H9 (cell line): ENCODE measurements around the gene CACNB2. TPM values are rescaled to one million over a fixed set of nuclear protein-coding genes. Genes with fewer than 3 reads are reported as not detected.

Source experiments
- DNase-seq: peaks from one replicate; pipeline ENCODE4 v3.0.0-alpha.2; 2017
- H2AFZ ChIP-seq: one replicate; pipeline ENCODE4 v1.6.1; 2013; ENCODE audit warnings: mild to moderate bottlenecking, low read length, control low read depth, moderate library complexity
- H2AK5ac ChIP-seq: 2 replicates; pipeline ENCODE4 v1.6.1; 2013; ENCODE audit warnings: low read length, control low read depth, mixed read lengths; ENCODE audit not compliant: insufficient read length
- H2BK120ac ChIP-seq: one replicate; pipeline ENCODE4 v1.6.1; 2013; ENCODE audit warnings: low read depth, mild to moderate bottlenecking, low read length, control low read depth, inconsistent platforms; ENCODE audit not compliant: poor library complexity, severe bottlenecking
- H2BK12ac ChIP-seq: 2 replicates; pipeline ENCODE4 v1.6.1; 2013; ENCODE audit warnings: low read length, control low read depth, mixed read lengths, low read depth; ENCODE audit not compliant: insufficient read length
- H2BK15ac ChIP-seq: 2 replicates; pipeline ENCODE4 v1.6.1; 2013; ENCODE audit warnings: low read depth, low read length, control low read depth
- H2BK20ac ChIP-seq: one replicate; pipeline ENCODE4 v1.6.1; 2013; ENCODE audit warnings: low read depth, mild to moderate bottlenecking, low read length, control low read depth, inconsistent platforms; ENCODE audit not compliant: poor library complexity, severe bottlenecking
- H2BK5ac ChIP-seq: 2 replicates; pipeline ENCODE4 v1.6.1; 2013; ENCODE audit warnings: low read length, control low read depth, mixed read lengths; ENCODE audit not compliant: insufficient read length
- H3K14ac ChIP-seq: 2 replicates; pipeline ENCODE4 v1.6.1; 2013; ENCODE audit warnings: low read length, control low read depth; ENCODE audit not compliant: insufficient read depth
- H3K18ac ChIP-seq: 2 replicates; pipeline ENCODE4 v1.6.1; 2013; ENCODE audit warnings: low read depth, mild to moderate bottlenecking, mixed read lengths, low read length, control low read depth; ENCODE audit not compliant: insufficient read length
- H3K23ac ChIP-seq: 2 replicates; pipeline ENCODE4 v1.6.1; 2013; ENCODE audit warnings: low read length, control low read depth, mixed read lengths, low read depth; ENCODE audit not compliant: insufficient read length
- H3K23me2 ChIP-seq: 2 replicates; pipeline ENCODE4 v1.6.1; 2013; ENCODE audit warnings: low read depth, mild to moderate bottlenecking, mixed read lengths, low read length, control low read depth; ENCODE audit not compliant: insufficient read length, poor library complexity, severe bottlenecking
- H3K27ac ChIP-seq: 2 replicates; pipeline ENCODE4 v1.5.1; 2013; ENCODE audit warnings: low read length, control low read depth, mixed read lengths, low read depth; ENCODE audit not compliant: insufficient read length
- H3K27me3 ChIP-seq: 2 replicates; pipeline ENCODE4 v1.6.1; 2013; ENCODE audit warnings: low read length, control low read depth, inconsistent platforms; ENCODE audit not compliant: insufficient read depth
- H3K4ac ChIP-seq: 2 replicates; pipeline ENCODE4 v1.6.1; 2013; ENCODE audit warnings: low read depth, mild to moderate bottlenecking, control low read depth, inconsistent platforms, low read length, moderate library complexity
- H3K4me1 ChIP-seq: 2 replicates; pipeline ENCODE4 v1.6.1; 2013; ENCODE audit warnings: low read length, control low read depth, inconsistent platforms; ENCODE audit not compliant: insufficient read depth
- H3K4me2 ChIP-seq: 2 replicates; pipeline ENCODE4 v1.6.1; 2013; ENCODE audit warnings: low read length, control low read depth, mixed read lengths; ENCODE audit not compliant: insufficient read length, insufficient read depth
- H3K56ac ChIP-seq: 2 replicates; pipeline ENCODE4 v1.6.1; 2013; ENCODE audit warnings: low read depth, mild to moderate bottlenecking, mixed read lengths, low read length, control low read depth; ENCODE audit not compliant: insufficient read length
- H3K79me1 ChIP-seq: 2 replicates; pipeline ENCODE4 v1.6.1; 2013; ENCODE audit warnings: low read depth, mild to moderate bottlenecking, moderate library complexity, low read length, control low read depth, inconsistent platforms; ENCODE audit not compliant: insufficient read depth, poor library complexity, severe bottlenecking
- H3K79me2 ChIP-seq: 2 replicates; pipeline ENCODE4 v1.6.1; 2013; ENCODE audit warnings: low read length, control low read depth, inconsistent platforms; ENCODE audit not compliant: insufficient read depth
- H3K9ac ChIP-seq: 2 replicates; pipeline ENCODE4 v1.6.1; 2013; ENCODE audit warnings: low read length, control low read depth, mixed read lengths; ENCODE audit not compliant: insufficient read length; ENCODE audit errors: extremely low read depth
- H3K9me3 ChIP-seq: one replicate; pipeline ENCODE4 v1.6.1; 2013; ENCODE audit warnings: low read depth, low read length, inconsistent platforms; ENCODE audit not compliant: control insufficient read depth
- H3T11ph ChIP-seq: one replicate; pipeline ENCODE4 v1.6.1; 2013; ENCODE audit warnings: mild to moderate bottlenecking, low read length, control low read depth, inconsistent platforms
- H4K20me1 ChIP-seq: one replicate; pipeline ENCODE4 v1.6.1; 2013; ENCODE audit not compliant: control insufficient read depth, insufficient read length, insufficient read depth
- H4K5ac ChIP-seq: 2 replicates; pipeline ENCODE4 v1.6.1; 2013; ENCODE audit warnings: low read depth, mild to moderate bottlenecking, mixed read lengths, low read length, control low read depth; ENCODE audit not compliant: insufficient read length
- H4K8ac ChIP-seq: replicated peaks from 2 replicates; pipeline ENCODE4 v1.6.1; 2013; ENCODE audit warnings: low read length, control low read depth, mixed read lengths, low read depth; ENCODE audit not compliant: insufficient read length
- H4K91ac ChIP-seq: 2 replicates; pipeline ENCODE4 v1.6.1; 2013; ENCODE audit warnings: low read depth, mild to moderate bottlenecking, moderate library complexity, mixed read lengths, low read length, control low read depth; ENCODE audit not compliant: insufficient read length
- H3K27ac Mint-ChIP-seq, 3 experiments: 2 replicates in 2 of 3; 3 replicates in 1 of 3; pipeline ENCODE4 v1.8.0; 2020 to 2021; ENCODE audit warnings: mixed read lengths in 3 of 3, mild to moderate bottlenecking in 1 of 3, moderate library complexity in 1 of 3
- H3K27me3 Mint-ChIP-seq: 2 replicates; pipeline ENCODE4 v1.8.0; 2021; ENCODE audit warnings: low read depth, mild to moderate bottlenecking, moderate library complexity, mixed read lengths
- H3K36me3 Mint-ChIP-seq, 3 experiments: 2 replicates in 2 of 3; 3 replicates in 1 of 3; pipeline ENCODE4 v1.8.0; 2020 to 2021; ENCODE audit warnings: low read depth in 3 of 3, mixed read lengths in 3 of 3; ENCODE audit not compliant: insufficient read depth in 1 of 3
- H3K4me1 Mint-ChIP-seq, 2 experiments: 2 replicates each; pipeline ENCODE4 v1.8.0; 2020; ENCODE audit warnings: mixed read lengths in 2 of 2
- H3K4me3 Mint-ChIP-seq, 2 experiments: 2 replicates in 1 of 2; 3 replicates in 1 of 2; pipeline ENCODE4 v1.8.0; 2020 to 2021; ENCODE audit warnings: mild to moderate bottlenecking in 2 of 2, mixed read lengths in 2 of 2, moderate library complexity in 1 of 2
- H3K9me3 Mint-ChIP-seq, 2 experiments: 2 replicates in 1 of 2; 3 replicates in 1 of 2; pipeline ENCODE4 v1.8.0; 2020; ENCODE audit warnings: mild to moderate bottlenecking in 2 of 2, mixed read lengths in 2 of 2, moderate library complexity in 1 of 2
- WGBS: extraction: QIAGEN DNeasy Blood & Tissue Kit; methylation state at CpG from one replicate; pipeline ENCODE4 v1.1.7; 2013; ENCODE audit warnings: missing lambda C conversion rate, low lambda C conversion rate, mixed read lengths; ENCODE audit not compliant: insufficient read length; ENCODE audit errors: extremely low coverage; 5-methylcytosine and 5-hydroxymethylcytosine counted together
- total RNA-seq: library from RNA; stranded (reverse); gene quantifications from 2 replicates; pipeline ENCODE4 v1.2.1, GENCODE V29; 2021
- TF ChIP-seq, protein P1 (sequence below): fragments of 200-600 bp; sonication (generic); conservative IDR thresholded peaks from 3 replicates; pipeline ENCODE4 v1.8.0; 2021; ENCODE audit warnings: antibody characterized with exemption, mild to moderate bottlenecking

CACNB2 gene
- total RNA-seq, 1 experiment from 2014 or later = 2.6 TPM

GRCh38 chr10:18368682-18369081, 228.5 kb downstream of the CACNB2 start:
- Histone ChIP-seq H2AK5ac (no peak overlapping the region), H2BK20ac (no peak overlapping the region), H3K4me2 (no peak overlapping the region), H2BK12ac (no peak overlapping the region), H3K56ac (no peak overlapping the region), H3T11ph (no peak overlapping the region), H4K5ac (no peak overlapping the region), H4K20me1 (no peaks in the 10 kb centered on the region), H2AFZ (no peak overlapping the region), H3K27me3 (no peaks in the 10 kb centered on the region), H2BK120ac (no peak overlapping the region), H2BK15ac (no peak overlapping the region), H3K9me3 (no peaks in the 10 kb centered on the region), H3K23ac (no peak overlapping the region), H3K23me2 (no peaks in the 10 kb centered on the region), H3K79me2 (no peaks in the 10 kb centered on the region), H2BK5ac (no peak overlapping the region), H3K79me1 (no peaks in the 10 kb centered on the region), H3K14ac (no peak overlapping the region), H4K91ac (no peak overlapping the region), H3K4ac (no peak overlapping the region), H3K18ac (no peak overlapping the region), H4K8ac (no peak overlapping the region), H3K4me1 (no peaks in the 10 kb centered on the region), H3K9ac (no peak overlapping the region), H3K27ac (no peak overlapping the region)
- no peak for DNase-seq
- no peak overlapping the region for H3K4me3 Mint-ChIP-seq
- no peaks in the 10 kb centered on the region for H3K4me1 Mint-ChIP-seq
- H3K27me3 Mint-ChIP-seq = no peaks in the 10 kb centered on the region
- no peak overlapping the region for H3K27ac Mint-ChIP-seq
- H3K36me3 Mint-ChIP-seq = no peaks in the 10 kb centered on the region
- WGBS = no CpG with 5 or more reads among the region's 1 CpG
- no peaks in the 10 kb centered on the region for H3K9me3 Mint-ChIP-seq
- TF ChIP-seq, protein P1, sequence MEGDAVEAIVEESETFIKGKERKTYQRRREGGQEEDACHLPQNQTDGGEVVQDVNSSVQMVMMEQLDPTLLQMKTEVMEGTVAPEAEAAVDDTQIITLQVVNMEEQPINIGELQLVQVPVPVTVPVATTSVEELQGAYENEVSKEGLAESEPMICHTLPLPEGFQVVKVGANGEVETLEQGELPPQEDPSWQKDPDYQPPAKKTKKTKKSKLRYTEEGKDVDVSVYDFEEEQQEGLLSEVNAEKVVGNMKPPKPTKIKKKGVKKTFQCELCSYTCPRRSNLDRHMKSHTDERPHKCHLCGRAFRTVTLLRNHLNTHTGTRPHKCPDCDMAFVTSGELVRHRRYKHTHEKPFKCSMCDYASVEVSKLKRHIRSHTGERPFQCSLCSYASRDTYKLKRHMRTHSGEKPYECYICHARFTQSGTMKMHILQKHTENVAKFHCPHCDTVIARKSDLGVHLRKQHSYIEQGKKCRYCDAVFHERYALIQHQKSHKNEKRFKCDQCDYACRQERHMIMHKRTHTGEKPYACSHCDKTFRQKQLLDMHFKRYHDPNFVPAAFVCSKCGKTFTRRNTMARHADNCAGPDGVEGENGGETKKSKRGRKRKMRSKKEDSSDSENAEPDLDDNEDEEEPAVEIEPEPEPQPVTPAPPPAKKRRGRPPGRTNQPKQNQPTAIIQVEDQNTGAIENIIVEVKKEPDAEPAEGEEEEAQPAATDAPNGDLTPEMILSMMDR = no peak
